ENCODE results near the gene CCKAR.

The CCKAR gene

GRCh38 chr4:26459756-26460530 is 30.3 kb downstream of the CCKAR start:
- DNase-seq (ENCODE audit: low read depth in 3 of 3, low spot score in 1 of 3), result no peak

GRCh38 chr4:26459054-26459755 is 31.1 kb downstream of the CCKAR start:
- no peak for DNase-seq (ENCODE audit: low read depth in 3 of 3, low spot score in 1 of 3)

- no peak for DNase-seq (ENCODE audit: low read depth in 3 of 3, low spot score in 1 of 3)
These were observed 32.1 kb downstream of the CCKAR start for GRCh38 chr4:26458157-26458561.

- DNase-seq (ENCODE audit: low read depth in 3 of 3, low spot score in 1 of 3), result no peak
These were observed 32.9 kb downstream of the CCKAR start for GRCh38 chr4:26457412-26457811.

GRCh38 chr4:26455571-26455970 is 34.7 kb downstream of the CCKAR start:
- no peak for DNase-seq (ENCODE audit: low read depth in 3 of 3, low spot score in 1 of 3)

- DNase-seq (ENCODE audit: low read depth in 3 of 3, low spot score in 1 of 3), result no peak
These were observed 35.3 kb downstream of the CCKAR start for GRCh38 chr4:26454961-26455360.

GRCh38 chr4:26452565-26453531 is 37.4 kb downstream of the CCKAR start:
- DNase-seq (ENCODE audit: low read depth in 3 of 3, low spot score in 1 of 3), result no peak

- no peak for DNase-seq (ENCODE audit: low read depth in 3 of 3, low spot score in 1 of 3)
These were observed 38.7 kb downstream of the CCKAR start for GRCh38 chr4:26451597-26451996.

- DNase-seq (ENCODE audit: low read depth in 3 of 3, low spot score in 1 of 3), result no peak
These were observed 39.9 kb downstream of the CCKAR start for GRCh38 chr4:26450418-26450817.

- DNase-seq (ENCODE audit: low read depth in 3 of 3, low spot score in 1 of 3), result no peak
These were observed 42.9 kb downstream of the CCKAR start for GRCh38 chr4:26447378-26447777.

GRCh38 chr4:26441771-26442170 is 48.5 kb downstream of the CCKAR start:
- no peak for DNase-seq (ENCODE audit: low read depth in 3 of 3, low spot score in 1 of 3)

GRCh38 chr4:26441102-26441501 is 49.2 kb downstream of the CCKAR start:
- no peak for DNase-seq (ENCODE audit: low read depth in 3 of 3, low spot score in 1 of 3)

- DNase-seq (ENCODE audit: low read depth in 3 of 3, low spot score in 1 of 3), result no peak
These were observed 56.1 kb downstream of the CCKAR start for GRCh38 chr4:26434030-26434639.

- no peak for DNase-seq (ENCODE audit: low read depth in 3 of 3, low spot score in 1 of 3)
These were observed 56.7 kb downstream of the CCKAR start for GRCh38 chr4:26433556-26433955.

- DNase-seq (ENCODE audit: low read depth in 3 of 3, low spot score in 1 of 3), result no peak
These were observed 57.9 kb downstream of the CCKAR start for GRCh38 chr4:26432419-26432818.

GRCh38 chr4:26431461-26432180 is 58.7 kb downstream of the CCKAR start:
- DNase-seq (ENCODE audit: low read depth in 3 of 3, low spot score in 1 of 3), result no peak

All from stimulated activated CD4-positive, alpha-beta T cell treated with anti-CD3 and anti-CD28 coated beads, TNF-alpha, amount 100 ng/mL, for 1 hour (primary cell).